OCI-LY3 (cell line): ENCODE measurements around the gene SLC22A25.
"Not testable (repeated sequence)": the region's sequence is repeated elsewhere in the genome, so short reads cannot be mapped to it uniquely, and the experiment has no call there.

ENCODE experiments used
- H2AFZ ChIP-seq: fragments of 200-600, 300-600 bp; shearing (Covaris generic); 2 replicates; pipeline ENCODE4 v1.6.0; 2014; ENCODE audit warnings: antibody characterized with exemption, low read depth, low read length
- H3K27ac ChIP-seq: fragments of 200-600, 300-600 bp; sonication (generic); 2 replicates; pipeline ENCODE4 v1.5.1; 2014; ENCODE audit warnings: mild to moderate bottlenecking, low read length, moderate library complexity, mixed read lengths
- H3K27me3 ChIP-seq: fragments of 200-600, 300-600 bp; sonication (generic); 2 replicates; pipeline ENCODE4 v1.6.1; 2014; ENCODE audit warnings: low read depth, low read length, mixed read lengths
- H3K36me3 ChIP-seq: fragments of 200-600, 300-600 bp; sonication (generic); replicated peaks from 2 replicates; pipeline ENCODE3; 2014; ENCODE audit warnings: low read depth, low read length, mixed read lengths
- H3K4me1 ChIP-seq: fragments of 300-600, 200-600 bp; sonication (generic); 2 replicates; pipeline ENCODE4 v1.6.1; 2014; ENCODE audit warnings: low read length, mixed read lengths
- H3K4me2 ChIP-seq: fragments of 200-600, 300-600 bp; sonication (generic); 2 replicates; pipeline ENCODE4 v1.6.1; 2014; ENCODE audit warnings: low read length, mixed read lengths
- H3K4me3 ChIP-seq: fragments of 300-600, 200-600 bp; sonication (generic); 2 replicates; pipeline ENCODE4 v1.5.1; 2014; ENCODE audit warnings: antibody characterized with exemption, mild to moderate bottlenecking, low read length, moderate library complexity
- H3K79me2 ChIP-seq: fragments of 300-600, 200-600 bp; shearing (Covaris generic); 2 replicates; pipeline ENCODE4 v1.6.1; 2014; ENCODE audit warnings: mild to moderate bottlenecking, low read length, mixed read lengths
- H3K9ac ChIP-seq: fragments of 300-600, 200-600 bp; shearing (Covaris generic); 2 replicates; pipeline ENCODE4 v1.6.0; 2014; ENCODE audit warnings: mild to moderate bottlenecking, low read length, moderate library complexity
- H3K9me3 ChIP-seq: fragments of 200-600, 300-600 bp; shearing (Covaris generic); 2 replicates; pipeline ENCODE4 v1.6.1; 2014; ENCODE audit warnings: low read length, mixed read lengths; ENCODE audit not compliant: insufficient read depth
- H4K20me1 ChIP-seq: fragments of 200-600, 300-600 bp; sonication (generic); 2 replicates; pipeline ENCODE4 v1.6.1; 2016; ENCODE audit warnings: low read length, mixed read lengths; ENCODE audit not compliant: insufficient read depth
- CTCF ChIP-seq: fragments of 200-600, 300-600 bp; sonication (generic); IDR thresholded peaks from 2 replicates; pipeline ENCODE4 v1.5.1; 2014; ENCODE audit warnings: antibody characterized with exemption, low read length, low read depth
- EZH2phosphoT487 ChIP-seq: fragments of 200-600 bp; shearing (Covaris generic); IDR thresholded peaks from 2 replicates; pipeline ENCODE4 v1.6.1; 2018; ENCODE audit warnings: antibody characterized with exemption, mixed run types, low read depth

The SLC22A25 gene

GRCh38 chr11:63240098-63240497 lies 3.3 kb downstream of the SLC22A25 start:
- TF ChIP-seq CTCF = no peak
- H3K9me3 ChIP-seq = no peaks in the 10 kb centered on the region
- H3K9ac ChIP-seq = no peak overlapping the region
- no peaks in the 10 kb centered on the region for H4K20me1 ChIP-seq
- no peak overlapping the region for H3K4me3 ChIP-seq
- no peak overlapping the region for H3K4me2 ChIP-seq
- no peak overlapping the region for H2AFZ ChIP-seq
- 0 out of 2 replicates have a peak, but pooled peaks cover 14% of the 10 kb centered on the region for H3K27me3 ChIP-seq
- H3K4me1 ChIP-seq = no peaks in the 10 kb centered on the region
- H3K27ac ChIP-seq = no peak overlapping the region
- no peaks in the 10 kb centered on the region for H3K36me3 ChIP-seq
- H3K79me2 ChIP-seq = no peaks in the 10 kb centered on the region

- Histone ChIP-seq H3K4me3 (no peak overlapping the region), H4K20me1 (no peaks in the 10 kb centered on the region), H3K9ac (no peak overlapping the region), H2AFZ (no peak overlapping the region), H3K27me3 (0 out of 2 replicates have a peak, but pooled peaks cover 13% of the 10 kb centered on the region), H3K4me1 (no peaks in the 10 kb centered on the region), H3K9me3 (no peaks in the 10 kb centered on the region), H3K36me3 (no peaks in the 10 kb centered on the region), H3K4me2 (no peak overlapping the region), H3K79me2 (no peaks in the 10 kb centered on the region), H3K27ac (no peak overlapping the region)
- TF ChIP-seq CTCF (no peak), EZH2phosphoT487 (no peak)
Observed at GRCh38 chr11:63239254-63239653, 4.1 kb downstream of the SLC22A25 start.

GRCh38 chr11:63237413-63237812 lies 6.0 kb downstream of the SLC22A25 start:
- H3K4me1 ChIP-seq = no peaks in the 10 kb centered on the region
- H2AFZ ChIP-seq = no peak overlapping the region
- H3K36me3 ChIP-seq = no peaks in the 10 kb centered on the region

GRCh38 chr11:63235471-63236461 lies 7.6 kb downstream of the SLC22A25 start:
- not testable (repeated sequence) for H3K9ac ChIP-seq, H3K4me1 ChIP-seq, H3K4me3 ChIP-seq, H3K36me3 ChIP-seq, H3K4me2 ChIP-seq, H4K20me1 ChIP-seq, H3K27me3 ChIP-seq, H3K27ac ChIP-seq, H3K9me3 ChIP-seq, H3K79me2 ChIP-seq, H2AFZ ChIP-seq

More at GRCh38 chr11:63237413-63237812, 6.0 kb downstream of the SLC22A25 start:
- Histone ChIP-seq H4K20me1 (no peaks in the 10 kb centered on the region), H3K9ac (no peak overlapping the region), H3K27me3 (no peaks in the 10 kb centered on the region), H3K79me2 (no peaks in the 10 kb centered on the region), H3K27ac (no peak overlapping the region), H3K4me2 (no peak overlapping the region), H3K4me3 (no peak overlapping the region), H3K9me3 (no peaks in the 10 kb centered on the region)
- no peak for TF ChIP-seq EZH2phosphoT487
- no peak for TF ChIP-seq CTCF
